Neural progenitor cell (in vitro differentiated cells): Measurements from ENCODE around the gene AMACR. TPM values are rescaled to one million over a fixed set of nuclear protein-coding genes. Genes with fewer than 3 reads are reported as not detected.

ENCODE experiments used
- DNase-seq: peaks from one replicate; pipeline ENCODE4 v3.0.0-alpha.2; 2016; ENCODE audit warnings: low spot score
- H2AFZ ChIP-seq: fragments of 200-600 bp; sonication (generic); replicated peaks from 2 replicates; pipeline ENCODE4 v1.6.1; 2016; ENCODE audit warnings: antibody characterized with exemption
- H3F3A ChIP-seq: fragments of 200-600 bp; sonication (generic); 2 replicates; pipeline ENCODE4 v1.6.1; 2016; ENCODE audit warnings: antibody characterized with exemption, low read depth
- H3K27ac ChIP-seq: fragments of 200-600 bp; sonication (generic); 2 replicates; pipeline ENCODE4 v1.5.1; 2016; ENCODE audit warnings: mild to moderate bottlenecking
- H3K27me3 ChIP-seq: fragments of 200-600 bp; sonication (generic); 2 replicates; pipeline ENCODE4 v1.6.1; 2016; ENCODE audit warnings: mild to moderate bottlenecking, moderate library complexity
- H3K36me3 ChIP-seq: fragments of 200-600 bp; sonication (generic); 2 replicates; pipeline ENCODE4 v1.5.1; 2016
- H3K4me1 ChIP-seq: fragments of 200-600 bp; sonication (generic); 2 replicates; pipeline ENCODE4 v1.6.1; 2016; ENCODE audit warnings: mixed run types
- H3K4me2 ChIP-seq: fragments of 200-600 bp; sonication (generic); 2 replicates; pipeline ENCODE4 v1.6.1; 2016
- H3K4me3 ChIP-seq: fragments of 200-600 bp; sonication (generic); 2 replicates; pipeline ENCODE4 v1.5.1; 2016
- H3K79me2 ChIP-seq: fragments of 200-600 bp; sonication (generic); 2 replicates; pipeline ENCODE4 v1.6.1; 2016; ENCODE audit warnings: low read depth
- H3K9ac ChIP-seq: fragments of 200-600 bp; sonication (generic); 2 replicates; pipeline ENCODE4 v1.6.1; 2016
- H3K9me3 ChIP-seq: fragments of 200-600 bp; sonication (generic); 2 replicates; pipeline ENCODE4 v1.5.1; 2016; ENCODE audit warnings: low read depth
- H4K20me1 ChIP-seq: fragments of 200-600 bp; sonication (generic); 2 replicates; pipeline ENCODE4 v1.6.1; 2016; ENCODE audit warnings: low read depth
- H3K27ac Mint-ChIP-seq: 3 replicates; pipeline ENCODE4 v1.8.0; 2021; ENCODE audit warnings: mixed read lengths
- H3K27me3 Mint-ChIP-seq: 2 replicates; pipeline ENCODE4 v1.8.0; 2022; ENCODE audit warnings: low read depth, mild to moderate bottlenecking, inconsistent platforms, moderate library complexity, mixed read lengths; ENCODE audit not compliant: insufficient read depth
- H3K36me3 Mint-ChIP-seq: 3 replicates; pipeline ENCODE4 v1.8.0; 2021; ENCODE audit warnings: mixed read lengths
- H3K4me1 Mint-ChIP-seq: 3 replicates; pipeline ENCODE4 v1.8.0; 2021; ENCODE audit warnings: mixed read lengths
- H3K4me3 Mint-ChIP-seq: 3 replicates; pipeline ENCODE4 v1.8.0; 2021; ENCODE audit warnings: mild to moderate bottlenecking, moderate library complexity, mixed read lengths
- H3K9me3 Mint-ChIP-seq: 3 replicates; pipeline ENCODE4 v1.8.0; 2020; ENCODE audit warnings: mixed read lengths
- EZH2 ChIP-seq: fragments of 200-600 bp; sonication (generic); IDR thresholded peaks from 2 replicates; pipeline ENCODE4 v1.6.1; 2017; ENCODE audit warnings: antibody characterized with exemption, mild to moderate bottlenecking, moderate library complexity
- EZH2phosphoT487 ChIP-seq: fragments of 200-600 bp; sonication (generic); IDR thresholded peaks from 2 replicates; pipeline ENCODE4 v1.6.1; 2017; ENCODE audit warnings: antibody characterized with exemption
- total RNA-seq: library from RNA; depleted of rRNA; stranded (reverse); fragments of >200 nt; gene quantifications from 2 replicates; pipeline ENCODE4 v1.2.3, GENCODE V29; 2015; ENCODE audit warnings: low replicate concordance
- TF ChIP-seq, protein P1 (sequence below): fragments of 200-600 bp; sonication (generic); IDR thresholded peaks from 2 replicates; pipeline ENCODE4 v1.5.1; 2017; ENCODE audit warnings: antibody characterized with exemption, mild to moderate bottlenecking

The AMACR gene
- total RNA-seq, 1 donor from 2014 or later, result 14.9 TPM

DNA sequence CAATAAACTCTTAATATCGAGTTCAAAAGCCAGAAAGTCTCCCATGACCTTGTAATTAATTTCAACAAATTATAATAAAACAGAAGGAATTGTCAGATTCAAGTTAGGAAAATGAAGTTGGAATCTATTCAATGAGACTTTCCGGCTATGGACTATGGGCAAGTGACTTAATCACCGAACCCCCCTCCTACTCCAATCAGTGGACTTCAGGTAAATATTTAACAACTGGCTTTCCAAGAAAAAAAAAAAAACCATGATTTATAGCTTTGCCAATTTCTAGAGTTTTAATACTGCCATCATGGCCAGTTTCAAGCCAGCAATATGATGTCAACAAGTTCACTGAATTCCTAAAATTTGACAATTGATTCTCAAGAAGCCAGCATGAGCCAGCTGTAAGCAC lies 27.8 kb downstream of the AMACR start:
- Mint-ChIP-seq H3K36me3 (no peaks in the 10 kb centered on the region), H3K27ac (no peak overlapping the region), H3K4me3 (no peak overlapping the region), H3K9me3 (no peaks in the 10 kb centered on the region), H3K27me3 (no peaks in the 10 kb centered on the region), H3K4me1 (no peaks in the 10 kb centered on the region)
- H3K4me1 ChIP-seq, result peaks cover 15% of the 10 kb centered on the region
- H3K4me2 ChIP-seq, result no peak overlapping the region
- H3K36me3 ChIP-seq, result no peaks in the 10 kb centered on the region
- no peak overlapping the region for H2AFZ ChIP-seq
- no peak overlapping the region for H3K4me3 ChIP-seq
- H4K20me1 ChIP-seq, result no peaks in the 10 kb centered on the region
- H3K27ac ChIP-seq, result no peak overlapping the region
- DNase-seq, result no peak
- no peaks in the 10 kb centered on the region for H3K9me3 ChIP-seq
- H3K27me3 ChIP-seq, result no peaks in the 10 kb centered on the region
- TF ChIP-seq EZH2phosphoT487 (no peak), EZH2 (no peak)
- TF ChIP-seq, protein P1, sequence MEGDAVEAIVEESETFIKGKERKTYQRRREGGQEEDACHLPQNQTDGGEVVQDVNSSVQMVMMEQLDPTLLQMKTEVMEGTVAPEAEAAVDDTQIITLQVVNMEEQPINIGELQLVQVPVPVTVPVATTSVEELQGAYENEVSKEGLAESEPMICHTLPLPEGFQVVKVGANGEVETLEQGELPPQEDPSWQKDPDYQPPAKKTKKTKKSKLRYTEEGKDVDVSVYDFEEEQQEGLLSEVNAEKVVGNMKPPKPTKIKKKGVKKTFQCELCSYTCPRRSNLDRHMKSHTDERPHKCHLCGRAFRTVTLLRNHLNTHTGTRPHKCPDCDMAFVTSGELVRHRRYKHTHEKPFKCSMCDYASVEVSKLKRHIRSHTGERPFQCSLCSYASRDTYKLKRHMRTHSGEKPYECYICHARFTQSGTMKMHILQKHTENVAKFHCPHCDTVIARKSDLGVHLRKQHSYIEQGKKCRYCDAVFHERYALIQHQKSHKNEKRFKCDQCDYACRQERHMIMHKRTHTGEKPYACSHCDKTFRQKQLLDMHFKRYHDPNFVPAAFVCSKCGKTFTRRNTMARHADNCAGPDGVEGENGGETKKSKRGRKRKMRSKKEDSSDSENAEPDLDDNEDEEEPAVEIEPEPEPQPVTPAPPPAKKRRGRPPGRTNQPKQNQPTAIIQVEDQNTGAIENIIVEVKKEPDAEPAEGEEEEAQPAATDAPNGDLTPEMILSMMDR, result no peak
- no peak overlapping the region for H3K9ac ChIP-seq
- no peaks in the 10 kb centered on the region for H3K79me2 ChIP-seq
- H3F3A ChIP-seq, result peaks cover 17% of the 10 kb centered on the region

DNA sequence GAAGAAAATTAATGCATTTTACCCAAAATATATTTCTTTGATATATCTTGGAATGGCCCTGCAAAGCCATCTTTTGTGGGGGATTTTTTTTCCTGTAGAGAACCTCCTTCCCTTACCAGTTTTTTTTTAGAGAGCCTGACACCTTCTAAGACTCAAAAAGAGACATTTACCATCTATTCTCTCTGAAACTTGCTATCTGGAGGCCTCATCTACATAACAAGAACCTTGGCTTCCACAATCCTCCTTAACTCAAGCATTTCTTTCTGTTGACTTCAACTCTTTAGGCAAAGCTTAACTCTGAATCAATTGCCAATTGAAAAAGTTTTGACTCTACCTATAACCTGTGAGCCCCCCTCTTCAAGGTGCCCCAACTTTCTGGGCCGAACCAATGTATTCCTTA lies 29.5 kb downstream of the AMACR start:
- H4K20me1 ChIP-seq, result no peaks in the 10 kb centered on the region

DNA sequence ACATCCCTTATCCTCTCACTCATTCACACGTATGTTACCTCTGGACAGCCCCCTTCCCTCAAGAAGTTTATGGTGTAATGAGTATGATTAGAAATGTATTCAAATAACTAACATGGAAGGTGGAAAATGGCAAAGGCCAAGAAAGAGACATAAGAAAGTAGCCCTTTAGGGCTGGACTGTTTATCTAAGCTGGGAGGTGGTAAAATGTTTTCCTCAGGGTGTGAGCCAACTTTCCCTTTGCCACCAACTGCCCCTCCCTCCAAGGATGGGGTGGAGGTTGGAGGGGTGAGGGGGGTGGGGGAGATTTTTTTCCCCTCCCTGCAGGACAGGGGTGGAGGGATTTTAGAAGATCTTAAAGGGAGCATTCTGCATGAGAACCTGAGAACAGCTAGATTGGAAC lies 31.5 kb downstream of the AMACR start:
- peaks cover 13% of the 10 kb centered on the region for H3F3A ChIP-seq
- no peak for DNase-seq

More for the DNA sequence above, 29.5 kb downstream of the AMACR start:
- Mint-ChIP-seq H3K4me1 (no peaks in the 10 kb centered on the region), H3K27ac (no peak overlapping the region), H3K9me3 (no peaks in the 10 kb centered on the region), H3K27me3 (no peaks in the 10 kb centered on the region), H3K36me3 (no peaks in the 10 kb centered on the region), H3K4me3 (no peak overlapping the region)
- H3F3A ChIP-seq, result peaks cover 13% of the 10 kb centered on the region
- no peak overlapping the region for H3K4me3 ChIP-seq
- H3K4me2 ChIP-seq, result no peak overlapping the region
- H3K27me3 ChIP-seq, result no peaks in the 10 kb centered on the region
- H2AFZ ChIP-seq, result no peak overlapping the region
- no peak for DNase-seq
- H3K9me3 ChIP-seq, result no peaks in the 10 kb centered on the region
- TF ChIP-seq EZH2 (no peak), EZH2phosphoT487 (no peak)
- TF ChIP-seq, protein P1, result no peak
- no peak overlapping the region for H3K9ac ChIP-seq
- no peaks in the 10 kb centered on the region for H3K36me3 ChIP-seq
- H3K4me1 ChIP-seq, result peaks cover 18% of the 10 kb centered on the region
- H3K27ac ChIP-seq, result no peak overlapping the region
- no peaks in the 10 kb centered on the region for H3K79me2 ChIP-seq

More for the DNA sequence above, 31.5 kb downstream of the AMACR start:
- Histone ChIP-seq H3K36me3 (no peaks in the 10 kb centered on the region), H4K20me1 (no peaks in the 10 kb centered on the region), H3K4me2 (peak overlapping the region; percentile 20), H3K27me3 (no peaks in the 10 kb centered on the region), H3K9me3 (no peaks in the 10 kb centered on the region), H3K27ac (no peak overlapping the region), H2AFZ (peak overlapping the region; percentile 90), H3K4me1 (peaks cover 23% of the 10 kb centered on the region), H3K4me3 (no peak overlapping the region), H3K9ac (no peak overlapping the region), H3K79me2 (no peaks in the 10 kb centered on the region)
- Mint-ChIP-seq H3K4me3 (no peak overlapping the region), H3K9me3 (no peaks in the 10 kb centered on the region), H3K36me3 (no peaks in the 10 kb centered on the region), H3K27me3 (no peaks in the 10 kb centered on the region), H3K4me1 (no peaks in the 10 kb centered on the region), H3K27ac (no peak overlapping the region)
- TF ChIP-seq EZH2 (no peak), EZH2phosphoT487 (no peak)
- TF ChIP-seq, protein P1, result no peak
